ENCODE measurements around the gene ZFP42.

DNA sequence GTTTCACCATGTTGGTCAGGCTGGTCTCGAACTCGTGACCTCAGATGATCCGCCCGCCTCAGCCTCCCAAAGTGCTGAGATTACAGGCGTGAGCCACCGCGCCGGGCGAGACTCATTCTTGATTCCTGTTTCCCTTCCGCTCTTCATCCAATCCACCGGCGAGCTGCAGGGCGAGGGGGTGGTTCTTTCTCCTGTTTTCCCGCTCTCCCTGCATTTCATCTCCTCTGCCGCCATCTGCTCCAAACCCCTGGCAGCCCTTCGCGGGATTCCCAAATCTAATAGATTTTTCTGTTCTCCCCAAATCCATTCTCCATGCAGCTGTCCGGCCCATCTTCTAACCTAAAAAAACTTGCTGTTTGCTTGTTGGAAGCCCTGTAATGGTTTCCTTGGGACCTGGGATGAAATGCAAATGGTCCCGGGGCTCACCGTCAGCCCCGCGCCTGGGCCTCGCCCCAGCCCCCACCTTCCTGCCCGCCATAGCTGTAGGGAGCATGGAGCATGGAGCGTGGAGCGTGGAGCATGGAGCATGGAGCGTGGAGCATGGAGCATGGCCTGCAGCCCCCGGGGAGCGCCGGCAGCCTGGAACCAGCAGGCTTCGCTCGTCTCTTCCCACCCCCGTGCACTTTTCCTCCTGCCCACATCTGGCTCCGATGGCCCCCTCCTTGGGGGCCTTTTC is 1.1 kb downstream of the ZFP42 start:
- TF ChIP-seq, protein P1, sequence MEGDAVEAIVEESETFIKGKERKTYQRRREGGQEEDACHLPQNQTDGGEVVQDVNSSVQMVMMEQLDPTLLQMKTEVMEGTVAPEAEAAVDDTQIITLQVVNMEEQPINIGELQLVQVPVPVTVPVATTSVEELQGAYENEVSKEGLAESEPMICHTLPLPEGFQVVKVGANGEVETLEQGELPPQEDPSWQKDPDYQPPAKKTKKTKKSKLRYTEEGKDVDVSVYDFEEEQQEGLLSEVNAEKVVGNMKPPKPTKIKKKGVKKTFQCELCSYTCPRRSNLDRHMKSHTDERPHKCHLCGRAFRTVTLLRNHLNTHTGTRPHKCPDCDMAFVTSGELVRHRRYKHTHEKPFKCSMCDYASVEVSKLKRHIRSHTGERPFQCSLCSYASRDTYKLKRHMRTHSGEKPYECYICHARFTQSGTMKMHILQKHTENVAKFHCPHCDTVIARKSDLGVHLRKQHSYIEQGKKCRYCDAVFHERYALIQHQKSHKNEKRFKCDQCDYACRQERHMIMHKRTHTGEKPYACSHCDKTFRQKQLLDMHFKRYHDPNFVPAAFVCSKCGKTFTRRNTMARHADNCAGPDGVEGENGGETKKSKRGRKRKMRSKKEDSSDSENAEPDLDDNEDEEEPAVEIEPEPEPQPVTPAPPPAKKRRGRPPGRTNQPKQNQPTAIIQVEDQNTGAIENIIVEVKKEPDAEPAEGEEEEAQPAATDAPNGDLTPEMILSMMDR (IDR thresholded peaks at IDR 0.05; ENCODE audit: borderline replicate concordance, extremely low read depth, low read length, poor library complexity, severe bottlenecking), result no peak
- no peak for TF ChIP-seq EZH2 (IDR thresholded peaks at IDR 0.05; ENCODE audit: borderline replicate concordance, low read depth, low read length, severe bottlenecking)
